B cell (primary cell): ENCODE data around the gene PTPRN2.

Experiments
- CTCF ChIP-seq: fragments of 200-600 bp; IDR thresholded peaks from one replicate; pipeline ENCODE4 v1.8.0; 2022; ENCODE audit warnings: antibody characterized with exemption, mild to moderate bottlenecking
- EZH2 ChIP-seq: IDR thresholded peaks from 2 replicates; pipeline ENCODE4 v1.6.1; 2012; ENCODE audit warnings: borderline replicate concordance, low read depth, mild to moderate bottlenecking, moderate library complexity, low read length; ENCODE audit not compliant: insufficient read depth, poor library complexity, severe bottlenecking

GRCh38 chr7:157751406-157751805 lies 836.2 kb downstream of the PTPRN2 start:
- TF ChIP-seq CTCF (no peak), EZH2 (no peak)
